ENCODE data around the gene CYP27C1.
"Not testable (repeated sequence)": the region's sequence is repeated elsewhere in the genome, so short reads cannot be mapped to it uniquely, and the experiment has no call there.

Gene CYP27C1

GRCh38 chr2:127169066-127169660 is 50.9 kb downstream of the CYP27C1 start:
- DNase-seq = no peak

- DNase-seq = no peak
Observed at GRCh38 chr2:127166231-127166860, 53.8 kb downstream of the CYP27C1 start.

- no peak for DNase-seq
Observed at GRCh38 chr2:127165539-127165935, 54.6 kb downstream of the CYP27C1 start.

GRCh38 chr2:127164761-127165538 is 55.1 kb downstream of the CYP27C1 start:
- no peak for DNase-seq

GRCh38 chr2:127163921-127164320 is 56.2 kb downstream of the CYP27C1 start:
- DNase-seq = no peak

GRCh38 chr2:127163090-127163406 is 57.1 kb downstream of the CYP27C1 start:
- not testable (repeated sequence) for DNase-seq

- DNase-seq = no peak
Observed at GRCh38 chr2:127162261-127163089, 57.6 kb downstream of the CYP27C1 start.

GRCh38 chr2:127161176-127162136 is 58.6 kb downstream of the CYP27C1 start:
- no peak for DNase-seq

- no peak for DNase-seq
Observed at GRCh38 chr2:127160676-127161075, 59.4 kb downstream of the CYP27C1 start.

- no peak for DNase-seq
Observed at GRCh38 chr2:127159543-127159942, 60.6 kb downstream of the CYP27C1 start.

GRCh38 chr2:127158614-127159290 is 61.3 kb downstream of the CYP27C1 start:
- DNase-seq = peak in 1 of 2 donors; percentile 22

- DNase-seq = no peak
Observed at GRCh38 chr2:127157651-127158485, 62.2 kb downstream of the CYP27C1 start.

GRCh38 chr2:127157114-127157513 is 63.0 kb downstream of the CYP27C1 start:
- DNase-seq = no peak

GRCh38 chr2:127155947-127156346 is 64.2 kb downstream of the CYP27C1 start:
- DNase-seq = no peak

- no peak for DNase-seq
Observed at GRCh38 chr2:127155028-127155581, 65.0 kb downstream of the CYP27C1 start.

- DNase-seq = no peak
Observed at GRCh38 chr2:127154396-127154795, 65.7 kb downstream of the CYP27C1 start.

- DNase-seq = no peak
Observed at GRCh38 chr2:127153691-127154158, 66.4 kb downstream of the CYP27C1 start.

- DNase-seq = no peak
Observed at GRCh38 chr2:127150996-127151395, 69.1 kb downstream of the CYP27C1 start.

GRCh38 chr2:127149384-127149783 is 70.7 kb downstream of the CYP27C1 start:
- DNase-seq = no peak
